ENCODE data around the gene CCDC158. TPM values are rescaled to one million over a fixed set of nuclear protein-coding genes. Genes with fewer than 3 reads are reported as not detected.
"Not testable (repeated sequence)": the region's sequence is repeated elsewhere in the genome, so short reads cannot be mapped to it uniquely, and the experiment has no call there.

Gene CCDC158
- total RNA-seq, 1 experiment from 2014 or later, result not detected

- in situ Hi-C loops (cut with HindIII; ENCODE audit: low sequenced_read_pairs), result no loop called here
- no peak for DNase-seq (ENCODE audit: low spot score)
These were observed 43.5 kb downstream of the CCDC158 start for GRCh38 chr4:76377481-76377901.

- DNase-seq (ENCODE audit: low spot score), result no peak
- in situ Hi-C loops (cut with HindIII; ENCODE audit: low sequenced_read_pairs), result no loop called here
These were observed 44.4 kb downstream of the CCDC158 start for GRCh38 chr4:76376534-76376933.

GRCh38 chr4:76375703-76376102, 45.2 kb downstream of the CCDC158 start:
- in situ Hi-C loops (cut with HindIII; ENCODE audit: low sequenced_read_pairs), result no loop called here
- no peak for DNase-seq (ENCODE audit: low spot score)

- in situ Hi-C loops (cut with HindIII; ENCODE audit: low sequenced_read_pairs), result no loop called here
- DNase-seq (ENCODE audit: low spot score), result no peak
These were observed 46.1 kb downstream of the CCDC158 start for GRCh38 chr4:76374798-76375197.

GRCh38 chr4:76373919-76374552, 46.9 kb downstream of the CCDC158 start:
- in situ Hi-C loops (cut with HindIII; ENCODE audit: low sequenced_read_pairs), result no loop called here
- no peak for DNase-seq (ENCODE audit: low spot score)

- in situ Hi-C loops (cut with HindIII; ENCODE audit: low sequenced_read_pairs), result no loop called here
- DNase-seq (ENCODE audit: low spot score), result no peak
These were observed 54.2 kb downstream of the CCDC158 start for GRCh38 chr4:76366737-76367136.

- in situ Hi-C loops (cut with HindIII; ENCODE audit: low sequenced_read_pairs), result no loop called here
- DNase-seq (ENCODE audit: low spot score), result no peak
These were observed 55.3 kb downstream of the CCDC158 start for GRCh38 chr4:76365636-76366035.

- in situ Hi-C loops (cut with HindIII; ENCODE audit: low sequenced_read_pairs), result no loop called here
- no peak for DNase-seq (ENCODE audit: low spot score)
These were observed 56.2 kb downstream of the CCDC158 start for GRCh38 chr4:76364763-76365162.

- in situ Hi-C loops (cut with HindIII; ENCODE audit: low sequenced_read_pairs), result no loop called here
- DNase-seq (ENCODE audit: low spot score), result no peak
These were observed 57.2 kb downstream of the CCDC158 start for GRCh38 chr4:76363556-76364290.

- DNase-seq (ENCODE audit: low spot score), result no peak
These were observed 59.1 kb downstream of the CCDC158 start for GRCh38 chr4:76361689-76362412.

GRCh38 chr4:76359881-76360466, 61.0 kb downstream of the CCDC158 start:
- DNase-seq (ENCODE audit: low spot score); in situ Hi-C loops (cut with HindIII; ENCODE audit: low sequenced_read_pairs): not testable (repeated sequence)

More at GRCh38 chr4:76361689-76362412, 59.1 kb downstream of the CCDC158 start:
- in situ Hi-C loops (cut with HindIII; ENCODE audit: low sequenced_read_pairs), result no loop called here

- in situ Hi-C loops (cut with HindIII; ENCODE audit: low sequenced_read_pairs), result no loop called here
These were observed 63.0 kb downstream of the CCDC158 start for GRCh38 chr4:76357981-76358380.

GRCh38 chr4:76354517-76355473, 66.1 kb downstream of the CCDC158 start:
- no peak for DNase-seq (ENCODE audit: low spot score)

More at GRCh38 chr4:76357981-76358380, 63.0 kb downstream of the CCDC158 start:
- no peak for DNase-seq (ENCODE audit: low spot score)

GRCh38 chr4:76342803-76343202, 78.1 kb downstream of the CCDC158 start:
- DNase-seq (ENCODE audit: low spot score), result no peak
- in situ Hi-C loops (cut with HindIII; ENCODE audit: low sequenced_read_pairs), result no loop called here

More at GRCh38 chr4:76354517-76355473, 66.1 kb downstream of the CCDC158 start:
- in situ Hi-C loops (cut with HindIII; ENCODE audit: low sequenced_read_pairs), result no loop called here

GRCh38 chr4:76342191-76342590, 78.8 kb downstream of the CCDC158 start:
- no peak for DNase-seq (ENCODE audit: low spot score)
- in situ Hi-C loops (cut with HindIII; ENCODE audit: low sequenced_read_pairs), result no loop called here

GRCh38 chr4:76341063-76341462, 79.9 kb downstream of the CCDC158 start:
- no peak for DNase-seq (ENCODE audit: low spot score)
- in situ Hi-C loops (cut with HindIII; ENCODE audit: low sequenced_read_pairs), result no loop called here

- in situ Hi-C loops (cut with HindIII; ENCODE audit: low sequenced_read_pairs), result no loop called here
- DNase-seq (ENCODE audit: low spot score), result no peak
These were observed 81.6 kb downstream of the CCDC158 start for GRCh38 chr4:76339364-76339763.

- in situ Hi-C loops (cut with HindIII; ENCODE audit: low sequenced_read_pairs), result no loop called here
- no peak for DNase-seq (ENCODE audit: low spot score)
These were observed 86.1 kb downstream of the CCDC158 start for GRCh38 chr4:76334885-76335284.

- DNase-seq (ENCODE audit: low spot score), result no peak
These were observed 94.4 kb downstream of the CCDC158 start for GRCh38 chr4:76326515-76326914.

More at GRCh38 chr4:76326515-76326914, 94.4 kb downstream of the CCDC158 start:
- in situ Hi-C loops (cut with HindIII; ENCODE audit: low sequenced_read_pairs), result no loop called here

Data from G401 (cell line).